Renal cortex interstitium (tissue), 11 donors: ENCODE results near the gene FADD. TPM values are rescaled to one million over a fixed set of nuclear protein-coding genes. Genes with fewer than 3 reads are reported as not detected.
A peak's percentile ranks its signal among the peaks of the same experiment; 100 is the strongest.
"Not testable (repeated sequence)": the region's sequence is repeated elsewhere in the genome, so short reads cannot be mapped to it uniquely, and the experiment has no call there.

ENCODE experiments used
- DNase-seq, 11 donors: peaks; one replicate each; pipeline ENCODE4 v3.0.0-alpha.2; 2013; ENCODE audit warnings: low read depth in 9 of 11, low spot score in 4 of 11; ENCODE audit errors: extremely low read depth in 1 of 11
- polyA plus RNA-seq, 3 donors: library from polyadenylated mRNA; unstranded; fragments of 120-200 nt; gene quantifications; one replicate each; pipeline ENCODE4 v1.2.1, GENCODE V29; 2013; ENCODE audit not compliant: insufficient read length in 3 of 3

FADD gene
- polyA plus RNA-seq, 3 donors: 14.8 to 22.5 (median 18.6) TPM

GRCh38 chr11:70194792-70195791 is 8.0 kb upstream of the FADD start:
- no peak for DNase-seq

- DNase-seq: no peak
Observed at GRCh38 chr11:70200212-70200844, 2.8 kb upstream of the FADD start.

- not testable (repeated sequence) for DNase-seq
Observed at GRCh38 chr11:70201047-70201446, 2.0 kb upstream of the FADD start.

- DNase-seq: no peak
Observed at GRCh38 chr11:70201882-70202861, 924 bp upstream of the FADD start.

GRCh38 chr11:70203751-70204465 is 812 bp downstream of the FADD start:
- peak in 4 of 11 donors; percentile 27 to 55 (median 32) for DNase-seq

- DNase-seq: no peak
Observed at GRCh38 chr11:70204466-70204799, 1.3 kb downstream of the FADD start.

GRCh38 chr11:70205049-70205725 is 2.1 kb downstream of the FADD start:
- no peak for DNase-seq

- DNase-seq: no peak
Observed at GRCh38 chr11:70205766-70206165, 2.7 kb downstream of the FADD start.

- DNase-seq: no peak
Observed at GRCh38 chr11:70206226-70206981, 3.3 kb downstream of the FADD start.

- DNase-seq: no peak
Observed at GRCh38 chr11:70206982-70207376, 3.9 kb downstream of the FADD start.

GRCh38 chr11:70207531-70208131 is 4.5 kb downstream of the FADD start:
- DNase-seq: no peak

GRCh38 chr11:70209391-70209912 is 6.4 kb downstream of the FADD start:
- no peak for DNase-seq

- DNase-seq: no peak
Observed at GRCh38 chr11:70210051-70210501, 7.0 kb downstream of the FADD start.

GRCh38 chr11:70210530-70210929 is 7.4 kb downstream of the FADD start:
- no peak for DNase-seq

- no peak for DNase-seq
Observed at GRCh38 chr11:70212227-70212811, 9.2 kb downstream of the FADD start.

GRCh38 chr11:70217388-70217787 is 14.3 kb downstream of the FADD start:
- not testable (repeated sequence) for DNase-seq
